HG02571 (cell line): ENCODE measurements around the gene TAF6L.
"Not testable (repeated sequence)": the region's sequence is repeated elsewhere in the genome, so short reads cannot be mapped to it uniquely, and the experiment has no call there.

Experiments used
- ATAC-seq: cut with Tn5 transposase; IDR thresholded peaks from one replicate; pipeline ENCODE4 v1.9.1; 2021; ENCODE audit warnings: mild to moderate bottlenecking, moderate library complexity; ENCODE audit not compliant: unreplicated experiment

TAF6L gene

GRCh38 chr11:62805076-62805892, 34.1 kb downstream of the TAF6L start, which contains the start of gene NXF1:
Gene NXF1 (minus strand): TSS chr11:62805440. CDS start chr11:62805356, 84 bp downstream.
- peak; percentile 76 for ATAC-seq

- ATAC-seq: no peak
These were observed 34.8 kb downstream of the TAF6L start for GRCh38 chr11:62805961-62806441.

DNA sequence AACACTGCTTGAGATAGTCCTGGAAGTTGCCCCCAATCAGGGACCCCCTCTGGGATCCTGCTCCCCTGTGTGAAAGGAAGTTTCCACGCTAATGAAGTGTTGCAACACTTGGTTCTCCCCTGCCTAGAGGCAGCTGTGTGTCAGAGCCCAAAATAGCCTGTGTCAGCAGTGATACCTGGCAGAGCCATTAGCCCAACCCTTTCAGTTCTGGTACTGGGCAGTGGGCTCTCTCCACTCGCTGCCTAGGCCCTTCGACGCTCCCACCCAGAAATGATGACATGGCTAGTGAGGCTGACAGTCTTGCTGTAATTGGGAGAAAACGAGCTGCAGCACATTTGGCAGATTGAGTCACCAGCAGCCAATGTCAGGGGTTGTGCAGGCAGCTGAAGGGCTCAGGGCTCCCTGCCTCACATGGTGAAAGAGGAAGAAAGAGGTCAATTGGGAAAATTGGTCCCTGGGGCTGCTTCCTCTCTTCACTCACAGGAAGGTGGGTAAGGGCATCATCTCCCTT, 35.5 kb downstream of the TAF6L start:
- no peak for ATAC-seq

- no peak for ATAC-seq
These were observed 39.6 kb downstream of the TAF6L start for GRCh38 chr11:62810748-62811147.

DNA sequence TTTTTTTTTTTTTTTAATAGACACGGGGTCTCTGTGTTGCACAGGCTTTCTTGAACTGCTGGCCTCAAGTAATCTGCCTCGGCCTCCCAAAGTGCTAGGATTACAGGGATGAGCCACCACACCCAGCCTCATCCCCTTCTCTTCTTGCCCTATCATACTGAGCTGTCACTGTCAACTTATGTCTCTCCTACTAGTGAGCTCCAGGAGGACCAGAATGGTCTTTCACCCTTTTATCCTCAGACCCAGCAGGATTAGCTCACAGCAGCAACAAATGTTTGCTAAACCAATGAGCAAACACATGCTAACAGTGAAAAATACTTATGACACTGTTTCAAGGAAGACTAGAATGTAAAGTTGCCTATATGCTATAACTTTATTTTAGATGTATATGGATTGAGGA, 40.5 kb downstream of the TAF6L start:
- ATAC-seq: no peak

GRCh38 chr11:62816557-62816956, 45.4 kb downstream of the TAF6L start:
- ATAC-seq: no peak

- ATAC-seq: no peak
These were observed 45.9 kb downstream of the TAF6L start for GRCh38 chr11:62817129-62817528.

DNA sequence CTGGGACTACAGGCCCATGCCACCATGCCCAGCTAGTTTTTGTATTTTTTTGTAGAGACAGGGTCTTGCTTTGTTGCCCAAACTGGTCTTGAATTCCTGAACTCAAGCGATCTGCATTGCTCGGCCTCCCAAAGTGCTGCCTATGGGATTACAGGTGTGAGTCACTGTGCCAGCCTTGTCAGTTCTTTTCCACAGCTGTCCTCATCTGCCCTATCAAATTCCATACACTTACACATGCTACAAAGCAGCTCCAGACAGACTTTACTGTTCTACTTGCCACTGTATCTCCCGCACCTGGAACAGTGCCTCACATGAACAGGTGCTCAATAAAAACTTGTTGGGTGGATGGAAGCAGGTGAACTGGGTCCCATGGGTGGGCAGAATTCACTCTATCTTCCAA, 52.5 kb downstream of the TAF6L start:
- no peak for ATAC-seq

DNA sequence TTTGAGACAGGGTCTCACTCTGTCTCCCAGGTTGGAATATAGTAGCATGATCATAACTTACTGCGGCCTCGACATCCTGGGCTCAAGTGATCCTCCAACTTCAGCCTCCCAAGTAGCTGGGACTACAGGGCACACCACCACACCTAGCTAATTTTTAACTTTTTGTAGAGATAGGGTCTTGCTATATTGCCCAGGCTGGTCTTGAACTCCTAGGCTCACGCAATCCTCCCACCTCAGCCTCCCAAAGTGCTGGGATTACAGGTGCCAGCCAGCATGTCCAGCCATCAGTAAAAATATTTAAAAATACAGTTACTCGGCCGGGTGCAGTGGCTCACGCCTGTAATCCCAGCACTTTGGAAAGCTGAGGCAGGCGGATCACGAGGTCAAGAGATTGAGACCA, 56.9 kb downstream of the TAF6L start:
- not testable (repeated sequence) for ATAC-seq

DNA sequence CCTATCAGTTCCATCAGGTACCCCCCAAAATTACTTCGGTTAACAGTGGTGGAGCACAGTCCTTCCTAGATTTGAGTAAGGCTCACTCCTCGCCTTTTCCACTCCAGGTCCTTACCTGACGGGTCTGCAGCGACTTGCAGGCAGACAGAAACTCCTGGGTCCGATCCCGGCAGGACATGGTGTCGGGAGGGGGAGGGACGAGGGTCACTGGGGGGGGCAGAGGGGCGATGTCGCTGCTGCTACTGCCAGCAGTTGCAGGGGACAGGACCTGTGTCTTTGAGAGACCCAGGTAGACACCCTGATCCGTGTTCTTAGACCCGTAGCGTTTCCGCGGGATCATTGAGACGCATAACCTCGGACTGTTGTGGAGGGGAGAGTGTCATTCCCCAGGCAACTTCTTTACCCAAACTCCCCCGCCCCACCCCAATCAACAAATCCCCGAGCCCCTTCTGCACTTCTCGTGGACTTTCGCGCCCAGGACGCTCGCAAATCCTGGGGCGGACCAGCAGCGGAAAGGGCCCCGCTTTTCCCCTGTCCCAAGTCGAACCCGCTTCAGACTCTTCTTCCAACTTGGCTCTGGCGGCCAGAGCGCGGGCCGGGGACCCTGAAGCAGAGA, 59.8 kb downstream of the TAF6L start:
- no peak for ATAC-seq

DNA sequence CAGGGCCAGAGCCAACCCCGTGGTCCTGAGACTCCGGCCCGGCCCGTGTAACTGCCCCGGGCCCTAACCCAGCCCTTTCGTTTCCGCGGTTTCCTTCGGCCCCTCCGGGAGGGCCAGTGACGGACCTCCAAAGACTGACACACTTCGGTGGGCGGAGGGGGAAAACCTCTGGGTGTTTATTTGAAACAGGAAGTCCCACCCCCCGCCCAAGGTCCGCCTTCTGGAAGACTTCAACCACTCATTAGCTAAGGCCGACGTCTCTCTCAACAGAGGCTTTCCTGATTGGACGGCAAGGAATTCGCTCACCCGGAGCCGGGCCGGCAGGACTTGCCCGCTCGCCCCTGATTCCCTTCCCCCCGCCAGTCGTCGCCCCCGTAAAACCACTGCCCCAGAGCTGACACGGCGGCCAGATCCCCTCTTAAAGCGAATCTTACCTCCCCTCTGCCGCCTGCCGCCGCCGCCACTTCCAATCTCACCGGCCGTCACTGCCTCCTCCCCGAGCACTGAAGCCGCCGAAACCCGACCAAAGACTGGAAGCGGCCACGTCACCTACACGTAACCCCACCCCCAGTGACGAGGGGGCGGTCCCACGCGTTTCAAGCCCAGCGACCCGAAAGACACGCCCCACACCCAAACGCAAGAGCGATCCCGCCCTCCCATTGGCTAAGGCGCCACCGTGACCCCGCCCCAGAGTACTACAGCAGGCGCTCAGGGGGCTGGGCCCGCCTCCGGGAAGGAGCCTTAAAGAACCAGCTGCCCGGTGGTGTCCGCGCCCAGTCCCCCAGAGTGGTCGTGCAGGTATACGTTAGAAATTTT, 60.5 kb downstream of the TAF6L start, which contains the start of gene STX5:
Gene STX5, minus strand, starts transcription at position 532 of the 816 bp plus-strand sequence. CDS start 808 bp downstream, outside the sequence.
- ATAC-seq: peak; percentile 81

GRCh38 chr11:62832336-62833234, 61.4 kb downstream of the TAF6L start, which contains the start of gene TEX54:
Gene TEX54 (minus strand): TSS chr11:62832841.
- peak; percentile 3 for ATAC-seq

GRCh38 chr11:62835336-62835735, 64.1 kb downstream of the TAF6L start:
- ATAC-seq: no peak
